ENCODE results near the gene UGT8.

DNA sequence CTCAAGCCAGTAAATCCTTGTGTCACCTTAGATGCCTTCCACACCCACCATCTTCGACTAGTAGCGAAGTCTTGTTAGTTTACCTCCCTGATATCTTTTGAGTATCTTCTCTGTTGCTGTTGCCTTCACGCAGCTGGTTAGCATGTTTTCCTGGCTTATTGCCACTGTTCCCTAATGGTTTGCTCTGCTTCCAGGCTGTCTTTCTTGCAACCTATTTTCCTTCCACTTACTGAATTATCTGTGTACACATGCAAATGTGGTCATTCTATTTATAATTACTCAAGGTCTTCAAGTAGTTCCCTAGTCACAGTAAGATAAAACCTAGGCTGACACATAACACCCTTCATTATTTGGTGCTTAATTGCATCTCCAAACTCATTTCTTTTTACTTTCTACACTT, 89.5 kb downstream of the UGT8 start:
- TF ChIP-seq, protein P1, sequence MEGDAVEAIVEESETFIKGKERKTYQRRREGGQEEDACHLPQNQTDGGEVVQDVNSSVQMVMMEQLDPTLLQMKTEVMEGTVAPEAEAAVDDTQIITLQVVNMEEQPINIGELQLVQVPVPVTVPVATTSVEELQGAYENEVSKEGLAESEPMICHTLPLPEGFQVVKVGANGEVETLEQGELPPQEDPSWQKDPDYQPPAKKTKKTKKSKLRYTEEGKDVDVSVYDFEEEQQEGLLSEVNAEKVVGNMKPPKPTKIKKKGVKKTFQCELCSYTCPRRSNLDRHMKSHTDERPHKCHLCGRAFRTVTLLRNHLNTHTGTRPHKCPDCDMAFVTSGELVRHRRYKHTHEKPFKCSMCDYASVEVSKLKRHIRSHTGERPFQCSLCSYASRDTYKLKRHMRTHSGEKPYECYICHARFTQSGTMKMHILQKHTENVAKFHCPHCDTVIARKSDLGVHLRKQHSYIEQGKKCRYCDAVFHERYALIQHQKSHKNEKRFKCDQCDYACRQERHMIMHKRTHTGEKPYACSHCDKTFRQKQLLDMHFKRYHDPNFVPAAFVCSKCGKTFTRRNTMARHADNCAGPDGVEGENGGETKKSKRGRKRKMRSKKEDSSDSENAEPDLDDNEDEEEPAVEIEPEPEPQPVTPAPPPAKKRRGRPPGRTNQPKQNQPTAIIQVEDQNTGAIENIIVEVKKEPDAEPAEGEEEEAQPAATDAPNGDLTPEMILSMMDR (IDR thresholded peaks at IDR 0.05; ENCODE audit: insufficient read depth, low read length, poor library complexity, severe bottlenecking): no peak
- no peak for TF ChIP-seq EZH2phosphoT487 (conservative IDR thresholded peaks at IDR 0.05; ENCODE audit: low read length)
